Measurements from ENCODE around the gene CAPN5.
"Not testable (repeated sequence)": the region's sequence is repeated elsewhere in the genome, so short reads cannot be mapped to it uniquely, and the experiment has no call there.

Gene CAPN5

GRCh38 chr11:77085652-77086051, 18.9 kb downstream of the CAPN5 start:
- DNase-seq: no peak

GRCh38 chr11:77086521-77087472, 20.0 kb downstream of the CAPN5 start:
- DNase-seq: no peak

GRCh38 chr11:77087723-77088225, 21.0 kb downstream of the CAPN5 start:
- DNase-seq: no peak

DNA sequence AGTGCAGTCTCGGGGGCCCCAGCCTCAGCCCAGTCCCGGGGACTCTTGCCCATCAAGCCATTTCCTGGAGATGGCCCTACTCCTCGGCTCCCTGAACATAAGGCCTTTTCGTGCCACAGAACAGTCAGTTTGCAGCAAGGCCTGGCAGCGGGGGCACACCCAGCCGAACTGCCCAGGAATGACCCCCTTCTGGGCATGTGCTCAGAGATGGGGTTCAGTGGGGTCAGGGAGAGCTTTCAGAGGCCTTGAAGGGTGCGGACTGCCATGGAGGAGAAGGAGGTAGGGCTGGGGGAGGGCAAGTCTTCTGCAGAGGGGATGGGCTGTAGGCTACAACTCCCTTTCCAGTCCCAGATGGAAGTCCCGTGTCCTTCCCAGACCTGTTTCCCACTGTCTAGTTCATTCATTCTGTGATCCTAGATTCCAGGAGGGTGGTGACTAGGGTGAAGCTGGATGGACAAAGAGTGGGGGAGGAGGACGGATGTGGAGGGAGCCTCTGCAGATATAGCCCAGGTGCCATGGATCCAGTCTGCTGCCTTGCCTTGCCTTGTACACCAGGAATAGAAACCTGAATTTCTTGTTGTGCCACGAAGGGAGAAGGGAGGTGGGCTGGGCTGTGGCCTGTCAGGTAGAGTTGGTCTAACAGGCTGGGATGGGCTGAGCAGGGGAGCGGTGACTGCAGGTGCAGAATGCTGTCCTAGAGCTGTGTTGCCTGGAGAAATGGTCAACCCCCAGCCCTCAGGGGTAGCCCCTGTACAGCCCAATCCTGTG, 21.6 kb downstream of the CAPN5 start:
- no peak for DNase-seq

DNA sequence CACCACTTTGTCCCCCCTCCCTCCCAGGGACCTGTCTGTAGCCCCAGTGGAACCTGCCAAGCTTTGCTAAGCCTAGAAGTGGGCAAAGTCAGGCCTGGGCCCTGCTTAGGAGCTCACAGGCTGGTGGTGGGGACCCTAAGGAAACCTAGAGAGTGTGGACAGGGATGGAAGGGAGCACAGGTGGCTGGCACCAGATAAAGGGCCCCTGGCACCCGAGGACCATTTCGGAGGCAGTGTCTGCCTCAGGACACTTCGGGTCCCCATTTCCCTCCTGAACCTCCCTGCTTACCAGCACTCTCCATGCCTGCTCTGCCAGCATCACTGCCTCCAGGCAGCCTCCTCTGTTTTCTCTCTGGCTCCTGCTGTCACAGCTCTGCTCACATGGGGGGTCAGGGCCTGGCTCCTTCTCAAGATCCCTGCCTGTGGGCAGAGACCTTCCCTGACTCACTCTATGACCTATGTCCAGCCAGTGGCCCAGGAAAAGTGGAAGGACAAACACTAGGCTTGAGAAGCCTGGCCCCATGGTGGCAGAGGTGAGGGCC, 22.3 kb downstream of the CAPN5 start:
- no peak for DNase-seq

DNA sequence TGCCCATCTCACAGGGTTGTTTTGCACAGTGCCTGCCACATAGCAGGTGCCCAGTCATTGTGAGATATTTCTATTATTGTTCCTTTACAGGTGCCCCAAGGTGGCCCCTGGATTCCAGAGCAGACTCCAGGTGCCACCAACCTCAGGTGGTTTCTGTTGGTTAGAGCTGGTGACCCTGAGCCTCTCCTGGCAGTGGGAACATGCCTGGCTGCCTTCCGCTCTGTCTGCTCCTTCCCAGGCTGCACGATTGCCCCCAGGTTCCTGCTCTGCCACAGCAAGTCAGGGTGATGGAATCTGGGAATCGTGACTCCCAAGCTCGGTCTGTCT, 23.2 kb downstream of the CAPN5 start:
- DNase-seq: no peak

GRCh38 chr11:77090373-77091111, 23.8 kb downstream of the CAPN5 start:
- DNase-seq: no peak

GRCh38 chr11:77091146-77091940, 24.6 kb downstream of the CAPN5 start:
- peak; percentile 43 for DNase-seq

- DNase-seq: no peak
Measured at GRCh38 chr11:77092382-77092781, 25.6 kb downstream of the CAPN5 start.

GRCh38 chr11:77093056-77093891, 26.5 kb downstream of the CAPN5 start:
- no peak for DNase-seq

GRCh38 chr11:77093987-77094840, 27.4 kb downstream of the CAPN5 start:
- DNase-seq: no peak

DNA sequence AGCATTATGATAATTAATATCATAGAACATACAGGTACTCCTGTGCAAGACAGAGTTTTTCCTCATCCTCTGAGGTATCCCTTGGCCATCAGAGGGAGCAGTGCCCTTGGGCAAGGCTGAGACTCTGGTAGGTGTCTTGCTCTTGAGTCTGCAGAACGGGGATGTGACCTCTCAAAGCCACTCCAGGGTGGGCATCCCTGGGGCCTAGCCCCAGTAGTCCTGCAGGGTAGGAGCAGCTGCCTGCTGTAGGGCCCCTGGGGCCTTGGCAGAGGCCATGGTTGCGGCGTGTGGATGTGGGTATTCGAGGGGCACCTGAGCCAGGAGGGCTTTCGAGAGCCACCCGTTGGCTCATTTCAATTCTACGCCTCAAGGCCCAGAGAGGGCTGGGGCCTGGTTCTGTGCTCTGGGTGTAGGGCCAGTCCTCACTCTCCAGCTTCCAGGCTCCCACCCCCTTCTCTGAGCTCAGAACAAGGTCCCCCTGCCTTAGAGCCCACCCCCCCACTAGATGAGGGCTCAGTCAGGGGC, 28.1 kb downstream of the CAPN5 start:
- DNase-seq: no peak

- no peak for DNase-seq
Measured at GRCh38 chr11:77095551-77096490, 29.1 kb downstream of the CAPN5 start.

GRCh38 chr11:77096591-77097019, 29.8 kb downstream of the CAPN5 start:
- no peak for DNase-seq

GRCh38 chr11:77097180-77097579, 30.4 kb downstream of the CAPN5 start:
- not testable (repeated sequence) for DNase-seq

- no peak for DNase-seq
Measured at GRCh38 chr11:77100166-77101042, 33.6 kb downstream of the CAPN5 start.

- no peak for DNase-seq
Measured at GRCh38 chr11:77101043-77101537, 34.3 kb downstream of the CAPN5 start.

Measured in NCI-H226 (cell line).